ENCODE results near the gene TTC21A.

TTC21A gene

DNA sequence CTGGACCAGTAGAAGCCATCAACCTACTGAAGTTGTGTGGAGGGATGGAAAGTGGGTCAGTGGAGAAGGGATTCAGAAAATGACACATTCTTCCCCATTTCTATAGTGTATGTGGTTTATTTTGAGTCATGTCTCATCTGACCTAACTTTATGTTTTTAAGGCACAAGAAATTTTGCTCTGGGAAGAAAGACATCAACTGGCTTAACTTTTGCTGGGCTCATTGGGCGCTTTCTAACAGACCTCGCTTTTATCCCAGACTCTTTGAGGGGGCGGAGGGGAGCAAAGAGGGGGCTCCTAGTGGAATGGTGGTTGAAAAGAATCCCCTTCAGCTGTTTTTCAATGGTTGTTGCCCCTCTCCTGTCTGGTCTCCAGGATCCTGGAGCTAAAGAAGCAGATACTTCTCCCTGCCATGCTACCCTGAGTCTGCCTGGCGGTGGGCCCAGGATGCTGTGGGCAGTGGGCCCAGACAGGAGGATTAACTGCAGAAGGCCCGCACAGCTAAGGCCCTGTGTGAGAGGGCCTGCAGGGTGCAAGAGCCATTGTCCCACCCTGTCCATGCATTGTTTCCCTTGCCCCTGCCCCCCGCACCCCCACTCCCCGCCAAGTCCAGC lies 31.4 kb downstream of the TTC21A start:
- FAIRE-seq, result no peak

DNA sequence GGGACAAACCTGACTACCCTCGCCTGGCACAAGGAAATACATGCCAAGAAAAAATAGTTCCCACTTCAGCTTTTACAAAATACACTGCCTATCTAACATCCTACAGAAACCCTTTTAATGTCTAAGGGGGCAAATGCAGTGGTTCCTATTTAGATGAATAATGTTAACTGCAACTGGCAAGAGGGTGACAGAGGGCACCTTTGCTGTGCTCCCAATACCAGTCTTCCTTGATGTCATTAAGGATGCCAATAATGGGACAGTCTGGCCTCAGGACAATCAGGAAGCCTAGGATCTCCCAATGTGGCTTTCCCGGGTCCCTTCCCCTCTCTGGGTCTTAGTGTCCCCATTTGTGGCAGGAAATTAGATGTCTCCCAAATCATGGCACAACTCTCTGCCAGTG lies 32.0 kb downstream of the TTC21A start:
- no peak for FAIRE-seq

DNA sequence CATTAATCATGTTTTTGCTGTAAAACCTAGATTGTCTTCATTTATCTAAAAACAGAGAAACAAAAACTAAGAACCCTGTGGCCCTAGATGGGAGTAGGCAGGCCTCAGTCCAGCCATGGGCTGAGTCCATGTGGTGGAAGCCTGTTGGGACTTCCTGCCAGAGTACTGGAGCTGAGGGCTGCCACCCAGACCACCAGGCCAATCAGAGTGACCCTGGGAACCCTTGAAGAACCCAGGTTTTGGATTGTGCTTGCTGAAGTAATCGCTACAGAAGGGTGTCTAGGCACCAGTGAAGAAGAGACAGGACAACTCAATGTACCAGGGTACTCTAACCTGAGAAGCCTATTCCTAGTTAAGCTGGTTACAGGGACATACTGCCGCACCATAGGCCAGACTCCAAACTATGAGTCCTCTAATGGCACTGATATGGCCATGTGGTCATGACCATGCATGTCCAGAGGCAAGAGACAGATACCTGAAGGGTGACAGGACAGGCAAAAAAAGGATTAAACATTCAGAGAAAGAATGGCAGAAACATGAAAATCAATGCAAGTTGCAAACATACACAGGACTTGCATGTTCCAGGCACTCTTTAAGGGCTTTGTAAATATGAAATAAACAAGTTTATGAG lies 33.0 kb downstream of the TTC21A start:
- FAIRE-seq, result no peak

DNA sequence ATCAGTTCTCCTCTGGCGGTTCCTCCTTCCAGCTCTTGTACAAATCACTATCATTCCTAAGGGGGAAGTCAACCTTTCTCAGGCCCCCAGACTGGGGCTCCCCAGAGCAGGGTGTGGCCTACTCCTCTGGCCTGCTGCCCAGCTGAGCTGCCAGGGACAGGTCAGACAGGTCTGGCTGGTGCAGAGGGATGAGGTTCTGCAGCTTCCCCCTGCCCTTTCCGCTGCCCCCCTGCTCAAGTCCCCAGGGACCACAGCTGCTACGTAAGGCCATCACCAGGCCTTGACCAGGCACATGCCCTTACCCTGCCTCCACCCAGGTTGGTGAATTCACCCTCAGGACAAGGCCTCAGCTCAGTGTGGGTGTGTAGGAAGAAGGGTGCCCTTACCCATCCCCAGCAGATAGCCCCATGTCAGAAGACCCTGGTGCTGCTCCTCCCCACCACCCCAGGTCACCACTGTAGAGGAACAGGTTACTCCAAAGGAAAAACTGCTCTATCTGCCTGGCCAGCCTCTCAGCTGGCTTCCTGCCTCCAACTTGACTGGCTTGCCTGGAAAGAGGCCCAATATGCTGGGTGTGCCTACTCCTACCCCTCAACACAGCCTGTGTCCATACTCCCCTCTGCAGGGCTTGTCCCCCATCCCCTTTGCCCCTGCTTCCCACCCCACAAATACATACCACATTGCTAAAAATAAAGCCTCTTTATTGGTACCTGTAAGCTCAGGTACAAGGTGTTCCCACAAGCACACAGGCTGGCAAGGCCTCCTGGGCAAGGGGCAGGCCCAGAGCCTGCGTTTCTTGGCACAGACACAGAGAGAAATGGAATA lies 33.9 kb downstream of the TTC21A start:
- FAIRE-seq, result no peak

DNA sequence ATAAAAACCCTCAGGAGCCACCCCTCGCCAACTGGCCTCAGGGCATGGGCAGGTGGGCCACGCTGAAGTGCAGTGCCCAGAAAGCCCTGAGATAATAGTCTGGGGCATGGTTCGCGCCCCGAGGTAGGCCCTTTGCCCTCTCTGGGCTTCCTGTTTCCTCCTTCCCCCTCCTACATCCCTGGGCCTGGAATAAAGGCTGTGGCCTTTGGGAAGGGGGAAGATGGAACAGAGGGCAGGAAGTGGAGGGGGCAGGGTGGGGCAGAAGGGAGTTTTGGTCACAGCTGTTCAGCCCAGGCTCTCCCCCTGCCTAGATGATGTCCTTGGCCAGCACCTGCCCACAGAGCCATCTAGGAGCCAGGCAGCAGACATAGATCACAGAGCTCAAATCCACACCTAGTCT lies 34.6 kb downstream of the TTC21A start:
- FAIRE-seq, result no peak

DNA sequence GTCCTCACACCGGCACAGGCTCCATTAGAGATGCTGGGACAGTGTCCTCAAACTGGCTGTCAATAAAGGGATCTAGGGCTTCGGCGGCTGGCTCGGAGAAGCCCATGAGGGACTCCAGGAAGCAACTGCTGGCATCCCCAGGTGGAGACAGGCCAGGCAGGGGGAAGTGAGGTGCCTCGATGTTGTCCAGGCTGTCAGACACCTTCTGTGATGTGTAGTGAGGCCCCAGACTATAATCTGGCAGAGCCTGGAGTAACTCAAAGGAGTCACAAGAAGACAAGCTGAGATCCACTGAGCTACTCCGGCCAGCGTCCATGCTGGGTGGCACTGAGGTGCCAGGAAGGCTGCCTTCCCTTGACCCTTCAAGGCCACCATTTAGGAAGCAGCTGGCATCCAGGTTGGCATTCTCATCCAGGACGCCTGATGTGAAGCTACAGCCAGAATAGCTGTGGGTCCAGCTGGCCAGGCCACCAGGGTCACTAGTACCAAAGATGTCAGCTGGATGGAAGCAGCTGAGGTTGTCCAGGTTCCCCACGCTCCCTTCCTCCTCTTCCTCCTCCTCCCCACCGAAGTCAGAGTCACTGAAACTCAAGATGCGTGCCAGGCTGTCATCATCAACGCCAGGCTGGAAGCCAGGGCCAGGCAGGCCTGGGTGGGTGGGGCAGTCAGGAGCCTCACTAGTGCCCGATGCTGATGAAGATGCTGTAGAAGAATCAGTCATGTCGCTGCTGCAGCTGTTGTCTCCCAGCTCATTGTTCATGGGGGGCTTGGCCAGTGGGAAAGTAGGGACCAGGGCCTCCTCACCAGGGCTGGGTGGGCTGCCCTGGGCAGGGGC lies 35.8 kb downstream of the TTC21A start:
- no peak for FAIRE-seq

DNA sequence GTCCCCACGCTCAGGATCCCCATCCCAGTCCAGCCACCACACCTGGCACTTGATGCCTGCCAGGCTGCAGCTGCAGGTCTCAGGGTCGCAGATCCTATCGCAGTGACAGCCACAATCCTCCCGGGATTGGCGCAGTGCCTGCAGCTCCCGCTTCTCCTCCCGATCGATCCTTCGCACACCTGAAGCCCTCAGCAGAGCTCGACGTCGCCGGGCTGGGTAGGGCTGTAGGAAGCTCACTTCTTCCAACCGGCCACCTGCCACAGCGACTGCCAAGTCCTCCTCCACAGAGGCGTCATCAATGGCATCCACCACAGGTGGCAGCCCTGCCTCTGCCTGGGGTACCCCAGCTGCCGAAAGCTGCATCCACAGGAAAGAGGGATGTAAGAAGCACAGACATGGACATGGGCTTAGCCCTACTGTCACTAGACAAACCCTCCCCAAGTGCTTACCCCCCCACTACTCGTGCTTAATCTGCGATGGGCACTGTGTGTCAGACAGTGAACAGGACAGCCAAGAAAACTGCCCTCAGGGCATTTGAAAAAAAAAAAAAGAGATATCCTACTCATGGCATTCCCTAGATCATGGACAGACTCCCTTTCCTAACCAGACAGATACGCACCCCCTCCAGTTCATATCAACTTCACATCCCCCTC lies 36.7 kb downstream of the TTC21A start:
- no peak for FAIRE-seq

DNA sequence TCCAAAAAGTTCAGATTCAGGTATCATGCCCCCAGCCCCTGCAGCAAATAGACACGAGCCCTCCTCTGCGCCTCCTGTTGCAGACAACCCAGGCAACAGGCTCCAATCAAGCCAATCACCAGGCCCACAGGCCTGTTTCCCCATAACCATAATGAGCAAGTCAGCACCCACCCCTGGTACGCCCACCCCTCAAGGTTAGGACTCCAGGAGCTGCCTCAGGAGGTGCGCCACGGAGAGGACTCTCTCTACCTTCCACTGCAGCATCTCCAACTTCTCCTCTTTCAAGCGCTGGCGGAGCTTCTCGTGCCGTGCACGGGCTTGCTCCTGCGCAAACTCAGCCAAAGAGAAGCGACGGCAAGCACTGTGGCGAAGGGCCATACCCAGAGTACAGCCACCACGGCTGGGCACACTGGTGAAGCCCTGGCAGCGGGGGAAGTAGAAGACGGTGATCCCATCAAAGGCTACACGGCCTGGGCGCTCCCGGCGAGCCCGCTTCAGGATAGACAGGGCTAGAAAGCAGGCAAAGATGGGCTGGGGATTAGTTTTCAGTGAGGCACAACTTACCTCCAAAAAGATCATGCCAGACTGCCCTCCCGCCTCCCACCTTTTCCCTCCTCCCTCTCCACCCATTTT lies 37.4 kb downstream of the TTC21A start:
- FAIRE-seq, result no peak

DNA sequence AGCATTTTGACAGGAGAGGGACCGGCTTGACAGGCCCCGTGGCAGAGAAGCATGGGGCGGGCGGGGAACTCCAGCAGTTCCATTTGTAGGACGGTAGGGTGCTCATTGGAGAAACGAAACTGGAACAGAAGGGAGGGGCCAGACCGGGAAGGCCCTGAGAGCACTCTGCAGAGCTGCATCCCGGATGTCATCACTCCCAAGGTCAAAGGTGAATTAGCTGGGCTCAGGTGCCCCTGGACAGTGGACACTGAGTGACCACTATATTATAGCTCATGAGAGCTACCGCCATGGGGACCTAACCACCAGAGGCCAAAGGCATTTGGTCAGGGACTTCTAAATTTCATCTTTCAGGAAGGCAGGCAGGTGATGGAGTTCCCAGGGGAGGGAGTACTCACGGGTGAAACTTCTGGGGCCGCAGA lies 38.6 kb downstream of the TTC21A start:
- FAIRE-seq, result no peak

DNA sequence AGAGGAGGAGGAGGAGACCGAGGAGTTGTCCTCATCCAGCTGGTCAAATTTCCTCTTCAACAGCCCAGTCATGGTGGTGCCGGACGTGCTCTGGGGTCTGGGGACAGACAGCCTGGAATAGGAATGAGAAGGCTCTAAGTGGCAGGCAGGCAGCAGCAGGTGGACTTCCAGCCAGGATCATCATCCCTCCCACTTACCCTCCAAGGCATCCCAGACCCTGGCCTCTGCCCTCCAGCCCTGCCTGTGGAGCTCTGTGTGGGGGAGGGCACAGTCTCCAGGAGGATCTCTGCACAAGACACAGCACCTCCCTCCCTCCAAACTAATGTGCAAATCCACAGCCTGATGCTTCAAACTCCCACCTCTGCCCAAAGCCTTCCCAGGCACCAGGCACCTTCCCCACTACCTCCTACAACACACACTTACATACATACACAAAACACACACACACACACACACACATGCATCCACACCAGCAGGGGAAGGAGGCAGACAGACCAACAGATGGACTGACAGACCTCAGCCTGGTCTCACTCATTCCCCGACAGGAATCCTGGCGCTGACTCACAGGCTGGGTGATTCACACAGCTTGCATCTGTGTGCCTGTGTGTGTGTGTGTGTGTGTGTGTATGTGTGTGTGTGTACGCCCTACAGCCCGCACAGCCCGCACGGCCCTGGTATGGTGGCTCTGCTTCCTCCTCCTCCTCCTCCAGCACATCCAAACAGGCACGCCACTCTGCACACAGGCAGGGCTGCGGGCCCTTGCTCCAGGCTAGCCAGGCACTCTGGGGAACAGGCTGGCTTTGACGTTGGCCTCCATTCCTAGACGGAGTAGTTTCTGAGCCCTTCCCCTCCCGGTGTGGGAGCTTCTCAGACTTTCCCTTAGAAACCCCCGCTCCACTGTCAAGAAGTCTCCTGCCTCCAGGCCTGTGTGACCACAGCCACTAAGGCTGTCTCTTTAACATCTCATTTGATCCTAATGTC lies 39.4 kb downstream of the TTC21A start:
- FAIRE-seq, result no peak

DNA sequence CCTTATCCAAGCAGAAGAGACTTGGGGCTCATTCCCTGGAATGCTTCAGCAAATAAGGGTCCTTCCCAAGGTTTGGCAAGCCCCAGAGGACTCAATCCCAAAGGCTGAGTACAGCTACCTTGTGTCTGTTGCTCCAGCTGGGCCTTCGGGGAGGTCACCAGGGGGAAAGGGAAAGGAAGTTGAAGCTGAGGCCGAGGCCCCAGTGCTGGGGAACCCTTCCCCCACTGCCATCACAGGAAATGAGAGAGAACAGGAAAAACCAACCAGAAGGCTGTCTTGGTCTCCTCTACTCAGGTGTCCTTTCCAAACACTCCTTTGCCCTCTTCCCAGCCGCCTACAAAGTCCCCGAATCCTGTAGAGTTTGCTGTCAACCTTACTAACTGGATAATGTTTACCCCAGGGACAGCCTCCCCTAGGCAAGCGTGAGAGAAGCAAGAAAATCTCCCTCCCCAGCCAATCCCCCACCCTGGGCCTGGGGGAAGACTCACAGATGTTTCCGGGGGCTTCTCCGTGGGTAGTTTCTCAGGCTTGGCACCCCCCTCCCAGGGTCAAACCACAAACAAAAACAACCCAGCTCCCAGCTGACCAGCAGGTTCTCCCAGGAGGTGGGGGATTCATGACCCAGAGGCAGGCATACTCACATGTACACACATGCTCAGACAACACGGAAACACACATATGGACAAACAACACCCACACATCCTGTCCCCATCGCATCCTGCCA lies 40.4 kb downstream of the TTC21A start:
- FAIRE-seq, result no peak

DNA sequence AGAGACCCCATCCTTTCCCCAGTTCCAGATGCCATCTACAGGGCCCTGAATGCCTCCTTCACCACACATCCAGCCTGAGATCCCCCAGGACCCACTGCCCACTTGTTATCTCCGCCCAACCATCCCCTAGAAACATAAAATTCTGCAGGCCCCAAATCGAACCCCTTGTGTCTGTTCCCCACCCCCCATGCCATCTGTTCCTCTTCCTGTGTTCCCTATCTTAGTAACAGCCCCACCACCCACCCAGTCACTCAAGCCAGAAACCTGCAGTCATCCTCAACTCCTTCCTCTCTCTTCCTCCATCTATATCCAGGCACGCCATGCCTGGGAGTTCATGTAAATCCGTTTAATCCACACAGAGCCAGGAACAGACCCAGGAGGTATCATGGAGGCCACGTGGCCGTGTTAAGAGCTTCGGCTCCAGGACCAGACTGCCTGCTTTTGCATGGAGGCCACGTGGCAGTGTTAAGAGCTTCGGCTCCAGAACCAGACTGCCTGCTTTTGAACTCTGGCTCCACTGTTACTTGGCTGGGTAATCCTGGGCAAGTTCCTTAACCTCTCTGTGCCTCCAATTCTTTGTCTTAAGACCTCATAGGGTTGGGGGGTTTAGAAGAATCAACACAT lies 41.1 kb downstream of the TTC21A start:
- no peak for FAIRE-seq

DNA sequence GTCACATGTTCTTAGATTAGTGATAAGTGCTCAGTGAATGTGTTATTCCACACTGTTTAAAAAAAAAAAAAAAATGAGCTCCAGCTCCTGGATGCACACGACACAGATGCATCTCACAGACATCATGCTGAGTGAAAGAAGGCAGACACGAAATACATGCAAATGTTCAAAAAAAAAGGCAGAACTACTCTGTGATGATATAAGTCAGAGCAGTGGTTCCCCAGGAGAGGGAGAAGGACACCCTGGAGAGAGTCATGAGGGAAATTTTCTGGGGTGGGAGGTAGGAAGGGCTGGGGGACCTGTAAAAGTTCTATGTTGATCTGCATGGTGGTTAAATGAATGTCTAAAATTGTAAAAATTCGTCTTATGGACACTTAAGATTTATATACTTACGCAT lies 41.6 kb downstream of the TTC21A start:
- FAIRE-seq, result no peak

DNA sequence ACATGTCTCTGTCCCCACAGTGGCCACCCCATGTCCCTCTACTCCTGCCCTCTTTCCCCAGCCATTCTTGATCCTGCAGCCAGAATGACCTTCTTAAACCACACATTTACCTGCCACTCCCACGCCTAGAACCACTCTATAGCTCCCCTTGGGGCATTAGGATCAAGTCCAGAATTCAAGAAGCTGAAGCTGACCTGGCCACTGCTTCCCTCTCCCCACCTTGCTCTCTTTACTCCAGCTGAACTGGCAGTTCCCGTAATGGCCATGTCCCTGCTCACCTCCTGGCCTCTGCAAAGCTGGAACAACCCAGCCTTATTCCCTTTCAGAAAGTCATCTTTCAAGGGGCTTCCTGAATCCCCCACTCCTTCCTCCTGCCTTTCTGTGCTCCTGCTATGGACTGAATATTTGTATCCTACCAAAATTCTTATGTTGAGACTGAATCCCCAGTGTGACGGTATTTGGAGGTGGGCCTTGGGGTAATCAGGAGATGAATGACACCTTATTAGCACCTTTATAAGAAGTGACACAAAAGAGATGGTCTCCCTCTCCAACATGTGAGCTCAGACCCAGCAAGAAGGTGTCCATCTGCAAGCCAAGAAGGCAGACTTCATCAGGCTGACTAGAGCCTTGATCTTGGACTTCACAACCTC lies 42.1 kb downstream of the TTC21A start:
- FAIRE-seq, result no peak

DNA sequence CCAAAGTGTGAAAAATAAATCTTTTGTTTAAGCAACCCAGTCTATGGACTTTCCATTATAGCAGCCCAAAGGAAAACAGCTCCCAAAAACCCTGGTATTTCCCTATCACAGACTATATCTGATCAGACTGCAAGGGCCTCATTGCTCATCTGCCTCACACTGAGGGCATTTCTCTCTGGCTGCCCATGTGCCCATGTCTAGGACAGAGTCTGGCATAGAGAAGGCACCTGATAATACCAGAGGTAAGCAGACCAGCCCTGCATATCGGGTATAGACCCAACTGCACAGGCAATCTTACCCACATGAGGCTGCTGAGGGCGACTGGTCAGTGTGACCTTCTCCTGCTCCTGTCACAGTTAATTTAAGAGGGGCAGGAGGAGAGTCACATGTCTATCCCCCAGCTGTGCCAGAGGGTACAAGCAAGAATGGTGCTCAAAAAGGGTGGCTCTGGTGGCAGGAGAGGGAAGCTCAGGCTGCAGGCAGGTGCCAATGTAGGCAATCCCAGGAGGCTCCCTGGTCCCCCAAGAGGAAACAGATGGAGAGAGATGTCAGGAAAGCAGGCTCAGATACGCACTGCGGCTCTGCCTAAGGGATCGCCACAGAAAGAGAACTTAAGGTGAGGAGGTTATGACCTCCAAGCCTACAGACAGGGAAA lies 42.8 kb downstream of the TTC21A start:
- no peak for FAIRE-seq

DNA sequence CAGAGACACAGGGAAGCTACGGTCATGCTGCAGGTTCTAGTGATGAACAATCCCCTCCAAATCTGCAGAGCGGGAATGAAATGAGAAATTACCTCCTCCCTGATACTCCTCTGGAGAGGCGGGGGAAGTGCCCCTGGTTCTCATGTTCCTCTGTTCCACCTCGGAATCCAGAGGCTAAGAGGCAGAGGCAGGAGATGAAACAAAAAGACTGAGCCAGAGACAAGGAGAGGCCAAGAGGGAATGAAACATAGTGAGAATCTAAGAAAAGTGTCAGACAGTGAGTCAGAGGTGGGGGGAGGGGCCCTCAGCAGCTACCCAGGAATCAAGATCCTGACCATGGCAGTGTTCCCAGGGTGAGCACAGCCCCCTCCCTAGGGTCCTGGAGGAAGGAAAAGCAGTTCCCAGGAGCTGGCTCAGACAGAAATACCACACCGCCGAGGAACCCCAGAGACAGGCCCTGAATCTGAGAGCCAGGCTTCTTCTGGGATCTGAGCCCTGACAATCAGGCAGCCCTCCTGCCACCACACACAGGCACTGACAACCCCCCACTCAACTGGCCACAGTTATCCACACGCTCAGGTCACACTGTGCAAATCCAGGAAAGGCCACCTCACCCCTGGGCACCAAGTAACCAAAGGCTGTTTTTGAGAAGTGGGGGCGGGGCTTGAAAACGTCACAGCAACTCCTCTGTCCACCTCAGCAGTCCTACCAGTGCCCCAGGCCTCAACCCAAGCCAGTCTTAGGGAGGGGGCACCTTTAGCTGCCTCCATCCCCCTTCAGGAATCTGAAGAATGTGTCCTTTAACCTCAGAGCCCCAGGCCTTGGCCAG lies 43.5 kb downstream of the TTC21A start:
- no peak for FAIRE-seq

DNA sequence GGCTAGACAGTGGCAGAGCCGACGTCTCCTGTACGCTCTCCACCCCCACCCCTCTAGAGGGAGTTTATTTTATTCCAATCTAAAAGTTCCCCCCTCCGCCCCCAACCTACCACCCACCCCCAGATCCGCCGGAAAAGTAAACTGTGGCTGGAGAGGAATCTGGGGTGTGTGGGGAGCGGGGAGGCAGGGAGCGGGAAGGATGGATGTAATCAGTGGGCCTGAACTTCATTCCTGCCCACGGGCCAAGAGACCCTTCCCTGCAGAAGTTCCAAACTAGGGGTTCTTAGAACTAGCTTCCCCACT lies 46.4 kb downstream of the TTC21A start:
- no peak for FAIRE-seq
